SKM-1 treated with dmso at 0.1 percent for 144 hours (cell line): ENCODE measurements around the gene RND2.
A peak's percentile ranks its signal among the peaks of the same experiment; 100 is the strongest.
"Not testable (repeated sequence)": the region's sequence is repeated elsewhere in the genome, so short reads cannot be mapped to it uniquely, and the experiment has no call there.

Experiments used
- DNase-seq: peaks from one replicate; lab custom pipeline; 2025; ENCODE audit not compliant: unreplicated experiment; lab: John Stamatoyannopoulos, UW

Gene RND2, protein sequence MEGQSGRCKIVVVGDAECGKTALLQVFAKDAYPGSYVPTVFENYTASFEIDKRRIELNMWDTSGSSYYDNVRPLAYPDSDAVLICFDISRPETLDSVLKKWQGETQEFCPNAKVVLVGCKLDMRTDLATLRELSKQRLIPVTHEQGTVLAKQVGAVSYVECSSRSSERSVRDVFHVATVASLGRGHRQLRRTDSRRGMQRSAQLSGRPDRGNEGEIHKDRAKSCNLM

DNA sequence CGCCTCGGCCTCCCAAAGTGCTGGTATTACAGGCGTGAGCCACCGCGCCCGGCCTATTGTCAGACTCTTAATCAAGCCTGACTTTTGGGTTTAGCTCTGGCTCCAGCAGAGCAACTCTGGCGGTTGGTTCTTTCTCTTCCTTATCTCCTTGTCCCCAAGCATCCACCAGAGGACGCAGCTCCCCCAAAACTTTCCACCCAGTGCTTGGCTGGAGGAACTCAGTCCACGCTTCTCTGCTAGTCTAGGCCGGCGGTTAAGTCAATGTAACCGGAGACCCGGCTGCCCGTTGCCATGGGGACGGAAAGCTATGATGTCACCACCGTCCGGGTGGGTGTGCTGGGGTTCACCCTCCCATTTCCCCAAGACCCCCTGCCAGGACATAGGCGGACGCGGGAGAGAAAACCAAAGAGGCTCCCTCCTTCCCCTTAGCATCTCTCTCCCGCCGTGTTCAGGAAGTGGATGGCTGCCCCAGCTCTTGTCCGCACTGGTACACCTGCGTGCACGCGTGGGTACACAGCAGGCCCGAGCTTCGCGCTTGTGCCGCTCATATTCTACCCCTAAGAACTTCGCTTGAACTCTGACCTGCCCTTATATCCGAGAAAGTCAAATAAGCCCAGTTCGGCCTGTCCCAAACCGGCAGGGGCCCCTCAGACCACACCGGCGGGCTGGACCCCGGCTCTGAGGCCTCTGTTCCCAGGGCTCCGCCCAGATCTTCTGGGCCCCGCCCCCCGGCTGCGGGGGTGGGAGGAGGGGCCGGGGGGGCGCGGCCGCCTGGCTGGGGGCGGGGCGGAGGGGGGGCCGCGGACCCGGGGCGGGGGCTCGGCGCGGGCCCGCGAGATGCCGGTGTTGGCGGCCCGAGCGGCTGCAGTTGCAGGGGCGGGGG lies at the start of gene RND2:
Gene RND2, plus strand, starts transcription at position 825 of the 883 bp plus-strand sequence. CDS start 117 bp downstream, outside the sequence.
- DNase-seq, result peak; percentile 90

DNA sequence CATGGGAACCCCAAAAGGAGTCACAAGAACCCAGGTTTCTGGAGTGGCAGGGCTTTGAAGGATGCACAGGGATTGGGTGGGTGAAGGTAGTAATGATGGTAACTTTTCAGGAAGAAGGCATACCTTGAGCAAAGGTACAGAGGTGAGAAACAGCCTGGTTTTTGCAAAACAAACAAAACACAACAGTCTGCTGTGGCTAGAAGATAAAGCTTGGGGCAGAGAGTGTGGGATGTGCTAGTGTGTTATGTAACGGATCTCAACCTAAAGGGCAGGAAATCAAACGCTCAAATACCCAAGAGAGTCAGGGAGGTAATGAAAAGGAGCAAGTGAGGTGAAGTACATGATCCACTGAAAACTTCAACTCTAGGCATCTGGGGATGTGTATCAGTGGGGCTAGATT lies 49.8 kb upstream of the RND2 start:
- no peak for DNase-seq

DNA sequence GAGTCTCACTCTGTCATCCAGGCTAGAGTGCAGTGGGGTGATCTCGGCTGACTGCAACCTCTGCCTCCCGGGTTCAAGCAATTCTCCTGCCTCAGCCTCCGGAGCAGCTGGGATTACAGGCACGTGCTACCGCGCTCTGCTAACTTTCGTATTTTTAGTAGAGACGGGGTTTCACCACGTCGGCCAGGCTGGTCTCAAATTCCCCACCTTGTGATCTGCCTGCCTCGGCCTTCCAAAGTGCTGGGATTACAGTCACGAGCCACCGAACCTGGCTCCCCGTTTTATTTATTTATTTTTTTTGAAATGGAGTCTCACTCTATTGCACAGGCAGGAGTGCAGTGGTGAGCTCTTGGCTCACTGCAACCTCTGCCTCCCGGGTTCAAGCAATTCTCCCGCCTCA lies 49.3 kb upstream of the RND2 start:
- DNase-seq, result not testable (repeated sequence)

DNA sequence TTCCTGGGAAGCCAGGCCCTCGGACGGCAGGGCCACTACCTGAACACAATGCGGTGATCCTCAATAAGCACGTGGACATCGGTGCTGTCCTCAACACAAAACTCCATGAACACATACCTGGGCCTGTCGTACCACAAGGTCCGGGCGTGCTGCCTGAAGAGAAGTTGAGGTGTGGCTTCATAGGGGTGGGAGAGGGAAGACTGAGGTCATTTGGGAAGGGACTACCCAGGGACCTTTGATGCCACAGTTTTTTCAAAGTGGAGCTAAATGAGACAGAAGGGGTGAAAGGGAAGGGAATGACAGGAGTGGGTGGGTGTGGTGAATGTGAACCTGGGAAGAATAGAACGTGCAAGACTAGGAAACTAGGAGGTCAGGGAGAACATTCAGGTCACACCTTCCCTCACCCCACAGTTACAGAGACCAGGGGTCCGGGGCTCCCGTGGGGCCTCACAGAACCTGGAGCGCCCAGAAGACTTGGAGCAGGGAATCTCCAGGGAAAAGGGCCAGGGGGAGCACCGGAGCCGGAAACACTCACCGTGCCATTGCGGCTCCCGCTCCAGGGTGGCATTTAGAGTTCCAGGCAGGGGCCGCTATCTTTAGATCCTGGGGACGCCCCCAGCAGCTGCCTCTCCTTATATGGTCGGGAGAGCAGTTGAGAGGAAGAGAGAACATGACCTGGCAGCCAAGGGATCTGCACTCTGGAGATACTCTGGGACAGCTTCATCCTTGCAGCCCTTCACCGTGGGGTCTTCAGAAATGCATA lies 45.3 kb upstream of the RND2 start, which contains the start of gene PTGES3L:
Gene PTGES3L, minus strand, starts transcription at position 570 of the 763 bp plus-strand sequence. Its CDS starts 27 bp downstream, at position 543.
- no peak for DNase-seq

DNA sequence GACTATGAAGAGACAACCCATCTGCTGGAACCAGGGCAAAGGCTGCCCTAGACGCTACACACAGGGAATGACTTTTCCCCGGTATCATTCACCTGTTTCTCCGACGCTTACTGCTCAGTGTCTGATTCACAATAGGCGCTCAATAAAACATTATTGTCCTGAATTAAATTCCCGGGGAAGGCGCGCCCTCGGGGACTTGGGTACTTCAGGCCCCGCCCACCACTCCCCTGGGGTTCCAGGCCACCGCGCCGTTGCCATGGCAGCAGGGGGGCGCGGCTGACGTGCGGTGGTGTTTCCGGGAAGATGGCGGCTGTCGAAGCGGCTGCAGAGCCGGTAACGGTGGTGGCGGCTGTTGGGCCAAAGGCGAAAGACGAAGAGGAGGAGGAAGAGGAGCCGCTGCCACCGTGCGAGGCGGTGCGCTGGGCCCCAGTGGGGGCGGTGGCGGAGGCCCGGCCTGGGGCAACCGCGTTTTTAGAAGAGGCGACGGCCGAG lies 44.7 kb upstream of the RND2 start, which contains the start of gene RUNDC1:
Gene RUNDC1, plus strand, starts transcription at position 292 of the 492 bp plus-strand sequence. Its CDS starts 12 bp downstream, at position 304.
- peak; percentile 74 for DNase-seq

DNA sequence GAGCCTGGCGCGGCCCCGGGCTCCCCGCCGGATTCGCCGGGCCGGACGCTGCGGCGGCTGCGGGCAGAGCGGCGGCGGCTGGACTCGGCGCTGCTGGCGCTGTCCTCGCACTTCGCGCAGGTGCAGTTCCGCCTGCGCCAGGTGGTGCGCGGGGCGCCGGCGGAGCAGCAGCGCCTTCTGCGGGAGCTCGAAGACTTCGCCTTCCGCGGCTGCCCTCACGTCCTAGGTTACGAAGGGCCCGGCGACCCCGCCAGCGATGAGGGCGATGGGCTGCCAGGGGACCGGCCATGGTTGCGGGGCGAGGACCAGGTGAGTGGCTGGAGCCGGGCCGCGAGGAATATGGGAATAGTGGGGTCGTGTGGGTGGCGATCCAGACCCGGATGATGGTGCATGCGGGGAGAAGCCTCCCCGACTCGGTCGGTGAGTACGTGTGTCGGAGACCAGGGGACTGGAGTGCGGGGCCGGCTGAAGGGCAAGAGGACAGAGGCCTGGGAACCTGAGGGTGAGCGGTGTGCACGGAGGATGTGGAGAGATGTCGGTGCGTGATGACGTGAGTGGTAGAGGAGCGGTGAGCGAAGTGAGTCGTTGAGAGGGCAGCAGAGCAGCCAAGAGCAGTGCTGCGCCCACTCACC lies 44.1 kb upstream of the RND2 start:
- DNase-seq, result peak; percentile 42

DNA sequence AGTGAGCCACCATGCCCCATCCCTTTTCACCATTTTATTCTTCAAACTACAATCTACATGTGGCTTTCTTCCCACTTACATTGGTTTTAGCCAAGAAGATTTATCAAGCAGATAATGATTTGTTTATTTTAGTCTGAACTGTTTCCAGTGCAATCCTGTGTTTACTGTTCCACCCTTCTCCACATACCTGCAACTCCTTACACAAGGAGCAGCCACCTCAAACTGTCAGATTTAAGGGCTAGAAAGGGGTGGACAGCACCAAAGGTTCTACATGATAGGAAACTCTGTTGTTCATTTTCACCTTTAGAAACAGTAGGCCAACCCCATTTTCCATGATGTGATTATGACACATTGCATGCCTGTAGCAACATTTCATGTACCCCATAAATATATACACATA lies 42.8 kb upstream of the RND2 start:
- DNase-seq, result no peak

DNA sequence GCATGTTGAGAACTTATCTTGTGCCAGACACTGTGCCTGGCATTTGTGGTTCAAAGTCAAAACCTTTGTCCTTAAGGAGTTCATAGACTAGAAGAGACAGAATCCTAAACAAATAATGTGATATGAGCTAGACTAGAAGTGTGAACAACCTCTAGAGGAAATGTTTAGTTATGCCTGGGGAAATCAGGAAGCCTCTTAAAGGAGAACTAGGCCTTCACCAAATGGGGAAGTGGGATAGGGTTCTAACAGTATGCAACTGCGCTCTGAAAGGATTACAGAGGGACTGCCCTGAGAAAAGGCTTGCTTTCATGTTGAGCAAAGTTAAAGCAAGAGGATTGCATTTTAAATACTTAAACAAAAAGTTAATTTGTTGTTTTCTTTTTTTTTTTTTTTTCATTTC lies 39.8 kb upstream of the RND2 start:
- peak; percentile 97 for DNase-seq

DNA sequence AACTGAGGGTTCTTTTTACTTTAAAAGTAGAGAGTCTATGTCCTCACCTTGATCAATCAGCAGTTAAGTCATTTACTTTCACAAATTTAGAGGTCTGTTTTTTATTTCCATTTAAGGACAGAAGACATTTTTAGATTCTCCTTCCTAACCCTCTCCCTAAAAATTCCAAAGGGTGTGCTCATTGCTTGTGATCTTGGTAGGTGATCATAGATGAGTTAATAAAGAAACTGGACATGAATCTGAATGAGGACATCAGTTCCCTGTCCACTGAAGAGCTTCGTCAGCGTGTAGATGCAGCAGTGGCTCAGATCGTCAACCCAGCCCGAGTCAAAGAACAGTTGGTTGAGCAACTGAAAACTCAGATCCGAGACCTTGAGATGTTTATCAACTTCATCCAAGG lies 35.9 kb upstream of the RND2 start:
- no peak for DNase-seq

DNA sequence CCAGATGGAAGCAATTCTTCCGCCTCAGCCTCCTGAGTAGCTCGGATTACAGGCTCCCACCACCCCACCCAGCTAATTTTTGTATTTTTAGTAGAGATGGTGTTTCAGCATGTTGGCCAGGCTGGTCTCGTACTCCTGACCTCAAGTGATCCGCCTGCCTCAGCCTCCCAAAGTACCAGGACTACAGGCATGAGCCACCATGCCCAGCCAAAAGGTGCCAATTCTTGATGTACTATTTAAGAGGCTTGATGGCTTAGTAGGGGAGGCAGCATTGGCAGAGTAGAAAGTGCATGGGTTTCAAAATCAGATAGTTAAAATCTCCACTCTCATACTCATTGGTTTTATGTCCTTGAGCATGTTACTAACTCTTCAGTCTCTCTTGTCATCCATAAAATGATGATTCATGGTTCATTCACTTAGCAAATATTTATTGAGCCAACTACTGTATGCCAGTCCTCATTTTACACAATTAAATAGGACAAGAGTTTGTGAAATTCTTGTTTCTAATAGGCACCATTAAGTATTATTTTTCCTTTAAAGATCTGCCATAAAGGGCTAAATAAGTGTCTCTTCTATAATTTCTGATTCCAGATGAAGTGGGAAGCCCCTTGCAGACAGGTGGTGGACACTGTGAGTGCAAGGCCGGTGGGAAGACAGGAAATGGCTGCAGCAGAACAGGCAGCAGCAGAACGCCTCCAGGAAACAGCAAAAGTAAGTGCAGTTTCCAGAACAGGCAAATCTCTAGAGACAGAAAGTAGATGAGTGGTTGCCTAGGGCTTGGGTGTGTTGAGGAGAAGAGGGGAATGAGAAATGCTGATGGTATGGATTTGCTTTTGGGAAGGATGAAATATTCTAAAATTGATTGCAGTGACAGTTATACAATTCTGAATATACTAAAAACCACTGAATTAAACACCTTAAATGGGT lies 35.0 kb upstream of the RND2 start:
- no peak for DNase-seq

DNA sequence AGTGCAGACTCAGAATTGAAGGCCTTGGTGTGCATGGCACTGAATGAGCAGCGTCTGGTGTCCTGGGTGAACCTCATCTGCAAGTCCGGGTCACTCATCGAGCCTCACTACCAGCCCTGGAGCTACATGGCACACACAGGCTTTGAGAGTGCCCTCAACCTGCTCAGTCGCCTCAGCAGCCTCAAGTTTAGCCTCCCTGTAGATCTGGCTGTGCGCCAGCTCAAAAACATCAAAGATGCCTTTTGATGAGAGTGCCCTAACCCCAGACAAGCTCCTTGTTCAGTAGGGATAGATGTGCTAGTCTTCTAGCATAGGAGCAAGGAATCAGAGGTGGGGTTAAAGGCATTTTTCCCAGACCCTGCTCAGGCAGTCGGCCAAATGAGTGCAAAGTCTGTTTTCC lies 33.6 kb upstream of the RND2 start:
- DNase-seq, result no peak

DNA sequence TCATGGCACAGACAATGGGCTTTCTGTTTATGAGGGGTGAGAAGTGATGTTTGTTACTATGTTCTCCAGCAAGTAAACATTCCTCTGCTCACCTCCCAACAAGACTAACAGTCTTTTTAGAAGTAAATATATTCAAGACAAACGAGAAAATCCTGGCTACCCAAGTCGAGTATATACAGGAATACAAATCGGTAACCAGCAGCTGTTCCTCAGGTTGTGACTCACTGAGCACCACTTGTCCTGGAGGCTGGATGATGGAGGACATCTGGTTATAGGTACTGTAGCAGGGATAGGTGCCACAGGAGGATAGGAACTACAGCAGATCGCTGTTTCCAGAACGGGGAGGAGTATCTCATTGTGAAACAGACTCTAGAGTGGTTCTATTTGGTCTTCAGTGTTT lies 32.2 kb upstream of the RND2 start:
- no peak for DNase-seq

DNA sequence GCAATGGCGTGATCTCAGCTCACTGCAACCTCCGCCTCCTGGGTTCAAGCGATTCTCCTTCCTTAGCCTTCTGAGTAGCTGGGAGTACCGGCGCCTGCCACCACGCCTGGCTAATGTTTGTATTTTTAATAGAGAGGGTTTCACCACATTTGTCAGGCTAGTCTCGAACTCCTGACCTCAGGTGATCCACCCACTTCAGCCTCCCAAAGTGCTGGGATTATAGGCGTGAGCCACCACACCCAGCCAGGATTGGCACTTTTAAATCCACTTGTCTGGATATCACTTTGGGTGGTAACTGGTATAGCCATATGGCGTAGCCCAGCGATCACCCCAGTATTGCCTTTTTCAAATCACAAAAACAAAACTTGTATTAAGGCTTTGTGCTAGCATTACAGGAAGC lies 31.1 kb upstream of the RND2 start:
- DNase-seq, result not testable (repeated sequence)

DNA sequence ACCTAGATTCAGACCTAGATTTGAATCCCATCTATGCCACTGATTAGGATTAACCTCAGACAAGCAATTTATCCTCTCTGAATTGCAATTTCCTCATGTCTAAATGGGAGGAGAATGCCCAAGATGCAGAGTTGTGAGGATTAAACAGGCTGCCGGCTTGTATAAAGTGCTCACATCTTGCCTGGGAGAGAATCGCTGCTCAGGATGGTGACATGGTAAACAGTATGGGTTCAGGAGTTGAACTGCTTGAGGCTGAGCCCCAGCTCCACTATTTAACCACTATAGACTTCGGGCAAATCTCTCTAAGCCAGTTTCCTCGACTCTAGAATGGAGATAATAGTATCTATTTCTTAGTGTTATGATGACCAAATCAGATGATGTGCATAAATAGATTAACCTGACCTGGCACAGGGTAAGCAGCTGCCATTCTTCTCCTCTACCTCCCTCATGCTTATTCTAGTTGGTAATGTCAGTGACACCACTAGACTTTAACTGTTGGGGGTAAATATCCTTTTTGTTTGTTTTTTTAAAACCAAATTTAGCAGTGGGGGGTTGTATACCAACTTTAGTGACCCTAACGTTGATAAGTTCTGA lies 27.5 kb upstream of the RND2 start:
- no peak for DNase-seq

DNA sequence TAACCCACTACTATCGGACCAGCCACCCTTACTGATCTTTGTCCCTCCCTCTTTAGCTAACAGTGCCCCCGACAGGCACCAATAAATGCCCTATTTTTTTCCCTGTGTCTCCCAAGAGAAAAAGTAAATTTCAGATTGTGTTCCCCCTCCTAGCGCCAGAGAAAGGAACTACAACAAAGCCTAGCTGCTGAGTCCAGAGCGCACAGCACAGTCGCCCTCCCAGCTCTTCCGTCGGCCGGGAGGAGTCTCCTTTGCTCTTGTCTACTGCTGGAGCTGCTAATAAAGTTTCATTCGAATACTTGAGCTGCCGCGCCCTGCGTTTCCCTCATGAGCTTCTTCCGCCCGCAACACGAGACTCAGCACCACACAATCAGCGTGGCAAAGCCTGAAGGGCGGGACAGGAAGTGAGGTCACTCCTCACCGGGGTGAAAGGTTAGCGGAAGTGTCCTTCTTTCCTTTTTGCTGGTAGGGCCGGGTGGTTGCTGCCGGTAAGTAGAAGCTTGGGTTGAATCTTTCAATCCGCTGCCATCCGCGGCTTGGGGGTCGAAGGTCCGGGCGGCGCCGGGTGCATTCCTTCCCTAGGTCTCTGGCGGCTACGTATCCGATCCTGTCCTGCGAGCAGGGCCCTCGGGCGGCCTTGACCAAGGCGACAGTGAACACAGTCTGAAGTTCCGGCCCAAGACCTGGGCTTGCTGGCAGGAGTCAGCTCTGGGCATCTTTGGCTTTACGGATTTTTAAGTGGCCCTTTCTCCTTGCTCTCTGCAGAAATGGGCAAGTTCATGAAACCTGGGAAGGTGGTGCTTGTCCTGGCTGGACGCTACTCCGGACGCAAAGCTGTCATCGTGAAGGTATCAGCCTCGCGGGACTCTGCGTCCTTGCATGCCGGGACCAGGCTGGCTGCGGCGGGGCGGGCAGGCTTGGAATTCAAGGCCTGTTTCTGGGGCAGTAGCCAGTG lies 26.8 kb upstream of the RND2 start, which contains the start of gene RPL27:
Gene RPL27, plus strand, starts transcription at position 436 of the 955 bp plus-strand sequence. Its CDS starts 332 bp downstream, at position 768.
- peak; percentile 100 for DNase-seq

DNA sequence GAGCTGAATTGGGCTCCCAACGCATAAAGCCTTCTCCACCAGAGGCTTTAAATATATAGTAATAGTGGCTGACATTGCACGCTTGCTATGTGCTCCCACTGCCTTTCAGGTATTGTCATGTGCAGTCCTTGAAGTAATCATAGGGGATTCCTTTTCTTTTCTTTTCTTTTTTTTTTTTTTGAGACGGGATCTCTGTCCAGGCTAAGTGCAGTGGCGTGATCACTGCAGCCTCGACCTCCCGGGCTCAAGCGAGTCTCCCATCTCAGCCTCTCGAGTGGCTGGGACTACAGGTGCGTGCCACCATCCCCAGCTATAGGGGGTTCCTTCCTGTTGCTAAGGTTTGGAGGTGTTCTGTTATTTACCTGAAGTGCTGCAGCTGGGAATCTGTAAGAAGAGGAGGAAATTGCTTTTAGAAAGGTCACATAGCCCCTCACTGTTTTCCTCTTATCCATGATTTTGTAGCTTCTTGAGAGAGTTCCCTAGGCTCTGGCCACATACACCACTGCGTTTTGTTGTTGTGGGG lies 26.0 kb upstream of the RND2 start:
- DNase-seq, result no peak

DNA sequence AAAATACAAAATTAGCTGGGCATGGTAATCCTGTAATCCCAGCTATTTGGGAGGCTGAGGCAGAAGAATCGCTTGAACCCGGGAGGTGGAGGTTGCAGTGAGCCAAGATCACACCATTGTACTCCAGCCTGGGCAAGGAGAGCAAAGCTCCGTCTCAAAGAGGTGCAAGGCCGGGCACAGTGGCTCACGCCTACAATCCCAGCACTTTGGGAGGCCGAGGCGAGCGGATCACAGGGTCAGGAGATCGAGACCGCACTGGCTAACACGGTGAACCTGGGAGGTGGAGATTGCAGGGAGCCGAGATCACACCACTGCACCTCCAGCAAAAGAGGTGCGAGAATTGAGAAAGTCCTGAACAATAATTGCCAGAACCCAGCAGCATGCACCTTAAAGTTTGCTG lies 24.1 kb upstream of the RND2 start:
- DNase-seq, result not testable (repeated sequence)
